Fibroblast of the conjunctiva (primary cell): Measurements from ENCODE around the gene POC1A.
A peak's percentile ranks its signal among the peaks of the same experiment; 100 is the strongest.

Experiments
- DNase-seq: peaks from one replicate; pipeline ENCODE4 v3.0.0-alpha.2; 2010; ENCODE audit warnings: low read depth

The POC1A gene

GRCh38 chr3:52102934-52103333 lies 51.3 kb downstream of the POC1A start:
- DNase-seq = no peak

GRCh38 chr3:52099001-52099401 lies 55.2 kb downstream of the POC1A start:
- DNase-seq = no peak

- DNase-seq = no peak
Observed at GRCh38 chr3:52097851-52098507, 56.2 kb downstream of the POC1A start.

GRCh38 chr3:52095990-52096775 lies 58.0 kb downstream of the POC1A start:
- DNase-seq = no peak

GRCh38 chr3:52094571-52095485 lies 59.4 kb downstream of the POC1A start:
- no peak for DNase-seq

GRCh38 chr3:52093756-52094545 lies 60.3 kb downstream of the POC1A start:
- DNase-seq = no peak

- DNase-seq = no peak
Observed at GRCh38 chr3:52092891-52093290, 61.3 kb downstream of the POC1A start.

GRCh38 chr3:52092271-52092660 lies 62.0 kb downstream of the POC1A start:
- no peak for DNase-seq

- DNase-seq = no peak
Observed at GRCh38 chr3:52091586-52092270, 62.5 kb downstream of the POC1A start.

GRCh38 chr3:52090933-52091468 lies 63.2 kb downstream of the POC1A start:
- DNase-seq = no peak

- DNase-seq = peak; percentile 33
Observed at GRCh38 chr3:52090131-52090932, 63.9 kb downstream of the POC1A start.

GRCh38 chr3:52089691-52090090 lies 64.5 kb downstream of the POC1A start:
- DNase-seq = no peak

- peak; percentile 26 for DNase-seq
Observed at GRCh38 chr3:52088445-52089367, 65.5 kb downstream of the POC1A start.

- no peak for DNase-seq
Observed at GRCh38 chr3:52087731-52088130, 66.5 kb downstream of the POC1A start.

GRCh38 chr3:52086976-52087663 lies 67.1 kb downstream of the POC1A start:
- DNase-seq = no peak

GRCh38 chr3:52086461-52086860 lies 67.8 kb downstream of the POC1A start:
- DNase-seq = no peak

- DNase-seq = no peak
Observed at GRCh38 chr3:52085681-52086282, 68.4 kb downstream of the POC1A start.
